IPS-20b (cell line): ENCODE measurements around the gene HIGD1A.
"Not testable (repeated sequence)": the region's sequence is repeated elsewhere in the genome, so short reads cannot be mapped to it uniquely, and the experiment has no call there.

Experiments
- H3K27ac ChIP-seq: one replicate; pipeline ENCODE4 v1.5.1; 2013; ENCODE audit warnings: low read length
- H3K27me3 ChIP-seq: 2 replicates; pipeline ENCODE4 v1.6.1; 2013; ENCODE audit warnings: mild to moderate bottlenecking, low read length, inconsistent platforms; ENCODE audit not compliant: insufficient read depth
- H3K36me3 ChIP-seq: 2 replicates; pipeline ENCODE4 v1.6.1; 2013; ENCODE audit warnings: low read depth, mild to moderate bottlenecking, inconsistent platforms, low read length, moderate library complexity; ENCODE audit not compliant: insufficient read depth
- H3K4me1 ChIP-seq: 2 replicates; pipeline ENCODE4 v1.6.1; 2013; ENCODE audit warnings: mild to moderate bottlenecking, control low read depth, inconsistent platforms, low read length, moderate library complexity; ENCODE audit not compliant: insufficient read depth
- H3K4me3 ChIP-seq: 2 replicates; pipeline ENCODE4 v1.5.1; 2013; ENCODE audit warnings: mild to moderate bottlenecking, low read length, inconsistent platforms
- H3K9ac ChIP-seq: 2 replicates; pipeline ENCODE4 v1.6.1; 2013; ENCODE audit warnings: low read depth, mild to moderate bottlenecking, inconsistent platforms, low read length, moderate library complexity
- H3K9me3 ChIP-seq: 2 replicates; pipeline ENCODE4 v1.6.1; 2013; ENCODE audit warnings: mild to moderate bottlenecking, low read depth, low read length, inconsistent platforms; ENCODE audit not compliant: insufficient read depth

HIGD1A gene

DNA sequence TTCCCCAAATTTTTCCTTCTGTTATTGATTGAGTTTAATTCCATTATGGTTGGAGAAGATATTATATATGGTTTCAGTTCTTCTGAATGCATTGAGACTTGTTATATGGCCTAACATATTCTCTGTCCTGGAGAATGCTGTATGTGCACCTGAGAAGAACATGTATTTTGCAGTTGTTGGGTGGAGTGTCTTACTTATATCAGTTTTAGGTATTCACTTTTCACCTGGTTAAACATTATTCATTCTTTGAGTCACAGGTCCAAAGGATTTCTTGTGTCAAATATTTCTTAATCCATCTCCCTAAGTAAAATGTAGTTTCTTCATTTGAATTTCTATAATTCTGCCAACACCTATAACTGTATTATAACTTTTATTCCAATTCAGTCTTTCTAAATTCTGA is 22.7 kb upstream of the HIGD1A start:
- Histone ChIP-seq H3K27me3 (no peaks in the 10 kb centered on the region), H3K4me1 (peaks cover 7% of the 10 kb centered on the region), H3K4me3 (no peak overlapping the region), H3K27ac (no peak overlapping the region), H3K9ac (no peak overlapping the region), H3K36me3 (no peaks in the 10 kb centered on the region), H3K9me3 (no peaks in the 10 kb centered on the region)

DNA sequence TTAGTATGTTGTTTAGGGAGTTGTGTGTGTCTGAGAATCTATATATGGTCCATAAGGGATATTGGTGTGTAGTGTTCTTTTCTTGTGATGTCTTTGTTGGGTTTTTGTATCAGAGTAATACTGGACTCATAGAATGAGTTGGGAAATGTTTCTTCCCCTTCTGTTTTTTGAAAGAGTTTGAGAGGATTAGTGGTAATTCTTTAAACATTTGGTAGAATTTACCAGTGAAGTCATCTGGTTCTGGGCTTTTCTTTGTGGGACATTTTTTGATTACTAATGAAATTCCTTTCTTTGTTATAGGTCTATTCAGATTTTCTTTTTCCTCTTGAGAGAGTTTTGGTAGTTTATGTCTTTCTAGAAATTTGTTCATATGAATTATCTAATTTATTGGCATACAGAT is 21.9 kb upstream of the HIGD1A start:
- no peak overlapping the region for H3K27ac ChIP-seq
- no peaks in the 10 kb centered on the region for H3K36me3 ChIP-seq
- H3K4me3 ChIP-seq = no peak overlapping the region
- no peaks in the 10 kb centered on the region for H3K27me3 ChIP-seq
- H3K9me3 ChIP-seq = no peaks in the 10 kb centered on the region
- H3K4me1 ChIP-seq = peaks cover 7% of the 10 kb centered on the region
- H3K9ac ChIP-seq = no peak overlapping the region

- Histone ChIP-seq H3K9me3 (no peaks in the 10 kb centered on the region), H3K27me3 (no peaks in the 10 kb centered on the region), H3K4me3 (no peak overlapping the region), H3K4me1 (no peaks in the 10 kb centered on the region), H3K36me3 (no peaks in the 10 kb centered on the region), H3K9ac (no peak overlapping the region), H3K27ac (no peak overlapping the region)
Measured at GRCh38 chr3:42823351-42823750, 19.1 kb upstream of the HIGD1A start.

DNA sequence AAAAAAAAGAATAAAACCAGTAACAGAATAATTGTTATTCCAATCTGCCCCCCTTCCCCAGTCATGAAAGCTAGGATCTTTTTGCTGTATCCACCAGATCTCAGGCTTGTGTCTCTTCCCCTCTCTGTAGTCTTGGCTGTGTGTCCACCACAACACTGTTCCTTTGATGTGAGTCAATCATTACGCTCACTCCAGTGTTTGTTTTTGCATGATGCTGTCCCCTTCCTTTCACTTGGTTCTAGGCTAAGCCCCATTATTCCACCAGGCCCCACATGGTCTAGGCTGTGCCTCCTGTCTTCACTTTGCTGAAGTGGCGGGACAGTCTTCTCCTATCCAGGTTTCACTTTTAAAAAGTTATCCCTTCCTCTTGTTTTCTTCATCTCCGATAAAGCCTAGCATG is 18.5 kb upstream of the HIGD1A start:
- no peak overlapping the region for H3K9ac ChIP-seq
- H3K4me3 ChIP-seq = no peak overlapping the region
- no peaks in the 10 kb centered on the region for H3K4me1 ChIP-seq
- no peaks in the 10 kb centered on the region for H3K27me3 ChIP-seq
- H3K36me3 ChIP-seq = no peaks in the 10 kb centered on the region
- H3K9me3 ChIP-seq = no peaks in the 10 kb centered on the region
- H3K27ac ChIP-seq = no peak overlapping the region

DNA sequence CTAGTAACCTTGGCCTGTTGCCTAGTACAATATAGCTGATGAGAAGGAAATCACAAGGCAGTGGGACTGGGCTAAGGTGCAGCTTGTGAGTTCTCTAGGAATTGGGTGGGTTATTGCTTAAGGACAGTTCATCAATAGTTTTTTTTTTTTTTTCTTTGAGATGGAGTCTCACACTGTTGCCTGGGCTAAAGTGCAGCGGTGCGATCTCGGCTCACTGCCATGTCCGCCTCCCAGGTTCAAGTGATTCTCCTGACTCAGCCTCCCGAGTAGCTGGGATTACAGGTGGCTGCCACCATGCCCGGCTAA is 16.4 kb upstream of the HIGD1A start:
- Histone ChIP-seq H3K4me1 (no peaks in the 10 kb centered on the region), H3K27ac (no peak overlapping the region), H3K9me3 (no peaks in the 10 kb centered on the region), H3K27me3 (no peaks in the 10 kb centered on the region; the same call in 1 of the 2 replicates), H3K36me3 (no peaks in the 10 kb centered on the region), H3K4me3 (no peak overlapping the region), H3K9ac (no peak overlapping the region)

- no peak overlapping the region for H3K4me3 ChIP-seq
- no peaks in the 10 kb centered on the region; the same call in 1 of the 2 replicates for H3K27me3 ChIP-seq
- no peaks in the 10 kb centered on the region for H3K36me3 ChIP-seq
- H3K27ac ChIP-seq = no peak overlapping the region
- H3K9ac ChIP-seq = no peak overlapping the region
- H3K4me1 ChIP-seq = no peaks in the 10 kb centered on the region
- H3K9me3 ChIP-seq = no peaks in the 10 kb centered on the region
Measured at GRCh38 chr3:42819351-42819965, 15.2 kb upstream of the HIGD1A start.

GRCh38 chr3:42815826-42816225 is 11.5 kb upstream of the HIGD1A start:
- Histone ChIP-seq H3K27me3 (no peaks in the 10 kb centered on the region; the same call in 1 of the 2 replicates), H3K27ac (no peak overlapping the region), H3K9ac (no peak overlapping the region)

DNA sequence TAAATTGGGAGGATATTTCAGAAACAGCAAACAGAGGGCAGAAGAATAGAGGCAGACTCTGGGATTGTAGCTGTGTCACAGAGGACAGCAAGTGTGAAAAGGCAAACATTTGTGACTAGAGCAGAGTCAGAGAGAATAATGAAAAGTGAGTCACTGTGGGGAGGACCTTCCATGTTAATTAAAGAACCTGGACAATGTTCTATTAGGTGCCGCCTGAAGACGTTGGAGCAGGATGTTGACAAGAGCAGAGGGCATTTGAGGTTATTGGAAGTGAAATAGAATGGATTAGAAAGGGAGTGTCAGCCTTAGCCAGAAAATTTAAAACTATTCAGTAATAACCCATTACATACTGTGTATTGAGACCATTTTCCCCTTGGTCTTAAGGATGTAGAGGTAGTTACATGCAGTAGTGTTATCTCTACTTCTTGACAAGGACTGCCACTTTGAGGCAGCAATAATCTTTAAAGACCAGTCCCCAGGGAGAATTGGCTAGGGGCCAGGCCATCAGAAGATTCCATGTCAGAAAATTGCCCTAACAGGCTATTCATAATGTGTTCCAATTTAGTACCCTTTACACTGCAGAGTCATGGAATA is 10.7 kb upstream of the HIGD1A start:
- no peak overlapping the region for H3K4me3 ChIP-seq
- no peaks in the 10 kb centered on the region; the same call in 1 of the 2 replicates for H3K27me3 ChIP-seq
- H3K9me3 ChIP-seq = no peaks in the 10 kb centered on the region
- no peaks in the 10 kb centered on the region for H3K36me3 ChIP-seq
- no peak overlapping the region for H3K9ac ChIP-seq
- no peak overlapping the region for H3K27ac ChIP-seq
- no peaks in the 10 kb centered on the region for H3K4me1 ChIP-seq

More at GRCh38 chr3:42815826-42816225, 11.5 kb upstream of the HIGD1A start:
- Histone ChIP-seq H3K4me3 (no peak overlapping the region), H3K9me3 (no peaks in the 10 kb centered on the region), H3K36me3 (no peaks in the 10 kb centered on the region), H3K4me1 (no peaks in the 10 kb centered on the region)

GRCh38 chr3:42814246-42814645 is 10.0 kb upstream of the HIGD1A start:
- Histone ChIP-seq H3K4me1 (no peaks in the 10 kb centered on the region), H3K36me3 (no peaks in the 10 kb centered on the region), H3K9me3 (no peaks in the 10 kb centered on the region), H3K9ac (no peak overlapping the region), H3K27me3 (no peaks in the 10 kb centered on the region; the same call in 1 of the 2 replicates), H3K27ac (no peak overlapping the region), H3K4me3 (no peak overlapping the region)

DNA sequence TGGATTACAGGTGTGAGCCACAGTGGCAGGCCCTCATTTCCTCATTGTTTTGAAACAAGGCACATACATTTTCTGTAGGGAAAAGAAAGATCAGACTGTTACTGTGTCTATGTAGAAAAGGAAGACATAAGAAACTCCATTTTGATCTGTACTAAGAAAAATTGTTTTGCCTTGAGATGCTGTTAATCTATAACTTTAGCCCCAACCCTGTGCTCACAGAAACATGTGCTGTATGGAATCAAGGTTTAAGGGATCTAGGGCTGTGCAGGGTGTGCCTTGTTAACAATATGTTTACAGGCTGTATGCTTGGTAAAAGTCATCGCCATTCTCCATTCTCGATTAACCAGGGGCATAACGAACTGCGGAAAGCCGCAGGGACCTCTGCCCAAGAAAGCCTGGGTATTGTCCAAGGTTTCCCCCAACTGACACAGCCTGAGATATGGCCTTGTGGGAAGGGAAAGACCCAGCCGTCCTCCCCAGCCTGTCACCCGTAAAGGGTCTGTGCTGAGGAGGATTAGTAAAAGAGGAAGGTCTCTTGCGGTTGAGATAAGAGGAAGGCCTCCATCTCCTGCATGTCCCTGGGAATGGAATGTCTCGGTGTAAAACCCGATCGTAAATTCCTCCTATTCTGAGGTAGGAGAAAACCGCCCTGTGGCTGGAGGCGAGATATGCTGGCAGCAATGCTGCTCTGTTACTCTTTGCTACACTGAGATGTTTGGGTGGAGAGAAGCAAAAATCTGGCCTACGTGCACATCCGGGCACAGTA is 7.0 kb upstream of the HIGD1A start:
- not testable (repeated sequence) for H3K36me3 ChIP-seq, H3K4me1 ChIP-seq, H3K4me3 ChIP-seq, H3K27ac ChIP-seq, H3K27me3 ChIP-seq, H3K9ac ChIP-seq, H3K9me3 ChIP-seq

- not testable (repeated sequence) for H3K9ac ChIP-seq, H3K4me3 ChIP-seq, H3K4me1 ChIP-seq, H3K27me3 ChIP-seq, H3K27ac ChIP-seq, H3K9me3 ChIP-seq, H3K36me3 ChIP-seq
Measured at GRCh38 chr3:42810706-42811105, 6.4 kb upstream of the HIGD1A start.

- peaks cover 4% of the 10 kb centered on the region; the same call in 1 of the 2 replicates for H3K4me1 ChIP-seq
- H3K9me3 ChIP-seq = no peaks in the 10 kb centered on the region
- no peak within 1 kb of the TSS for H3K4me3 ChIP-seq
- H3K9ac ChIP-seq = no peak within 1 kb of the TSS
- no peaks in the 10 kb centered on the region for H3K36me3 ChIP-seq
- no peak within 1 kb of the TSS for H3K27ac ChIP-seq
- H3K27me3 ChIP-seq = peaks cover 19% of the 10 kb centered on the region
Measured at GRCh38 chr3:42809202-42809601, 4.9 kb upstream of the HIGD1A start, which contains the start of gene ACKR2. Gene ACKR2, plus strand, starts transcription at chr3:42809445. Its CDS starts 55,058 bp downstream, at chr3:42864503.
